ENCODE measurements around the gene AMPD3. TPM values are rescaled to one million over a fixed set of nuclear protein-coding genes. Genes with fewer than 3 reads are reported as not detected.

Gene AMPD3
- total and polyA plus RNA-seq, 2 donors (not counting 3 experiments of a cell fraction or from before 2014, with no cell fraction given), result 1.4 to 2.5 TPM

GRCh38 chr11:10414659-10415058 is 40.4 kb upstream of the AMPD3 start:
- dilution Hi-C loops (cut with MboI; ENCODE audit: extremely low pct_ligation_motif_present, low sequenced_read_pairs), result no loop called here
- POLR2A ChIA-PET, result no interaction called here
- Histone ChIP-seq H3K36me3 (ENCODE audit: control insufficient read depth in 2 of 2, extremely low read depth in 1 of 2, insufficient read depth in 2 of 2, low read length in 2 of 2) (no peaks in the 10 kb centered on the region), H2AFZ (ENCODE audit: low read depth, low read length) (peak overlapping the region; percentile 41), H3K27me3 (ENCODE audit: control insufficient read depth in 2 of 2, insufficient read depth in 2 of 2, low read length in 2 of 2) (peaks cover 2 to 5% of the 10 kb centered on the region in 2 experiments), H3K4me3 (replicated peaks in 1 of 3; ENCODE audit: insufficient read depth in 1 of 3, low read depth in 1 of 3, low read length in 3 of 3) (no peak overlapping the region), H3K9me1 (replicated peaks; ENCODE audit: control insufficient read depth, extremely low read depth, insufficient read depth, low read length) (no peaks in the 10 kb centered on the region), H3K4me1 (ENCODE audit: control insufficient read depth, extremely low read depth, insufficient read depth, low read length) (peaks cover 11% of the 10 kb centered on the region), H3K4me2 (ENCODE audit: insufficient read depth, low read length) (peak overlapping the region; percentile 5), H3K79me2 (ENCODE audit: control insufficient read depth, insufficient read depth, low read length) (no peaks in the 10 kb centered on the region), H4K20me1 (replicated peaks; ENCODE audit: control insufficient read depth, extremely low read depth, insufficient read depth, low read length) (no peaks in the 10 kb centered on the region), H3K9ac (replicated peaks; ENCODE audit: extremely low read depth, insufficient read depth, low read length) (no peak overlapping the region), H3K27ac (ENCODE audit: insufficient read depth, low read depth, low read length) (no peak overlapping the region), H3K9me3 (replicated peaks; ENCODE audit: control insufficient read depth, insufficient read depth, low read length) (no peaks in the 10 kb centered on the region)
- TF ChIP-seq MYC (IDR thresholded peaks at IDR 0.05; ENCODE audit: low read depth, low read length) (no peak), POLR2AphosphoS5 (IDR thresholded peaks at IDR 0.05; ENCODE audit: insufficient read depth, low read depth, low read length) (peak; percentile 34)
- intact Hi-C loops (cut with micrococcal nuclease), result loop anchor here (1.0 kb wide), 1 partner anchor 240 kb away; no protein-coding TSS in a partner anchor
- CTCF ChIA-PET, result interaction anchor here (0.8 to 2.7 kb wide), 11 partner anchors 8 to 657 kb away, joined by 3 to 19 read pairs (median 6); partner anchors contain the start of genes AMPD3 and RNF141
- peak; percentile 34 for DNase-seq (ENCODE audit: low read depth, low spot score)
- peak; percentile 86 for FAIRE-seq
- BruUV-seq (replicated peaks), result no TSS peak

- no peak overlapping the region for H2AFZ ChIP-seq (ENCODE audit: low read depth, low read length)
- DNase-seq (ENCODE audit: low read depth, low spot score) (no peak), FAIRE-seq (no peak)
- no peak overlapping the region for H3K4me3 ChIP-seq (replicated peaks in 1 of 3; ENCODE audit: insufficient read depth in 1 of 3, low read depth in 1 of 3, low read length in 3 of 3)
- dilution Hi-C loops (cut with MboI; ENCODE audit: extremely low pct_ligation_motif_present, low sequenced_read_pairs), result no loop called here
- CTCF ChIA-PET, result interaction anchor here (0.7 to 1.4 kb wide), 6 partner anchors 10 to 125 kb away, joined by 3 to 9 read pairs (median 4); partner anchors contain the start of gene RNF141
- H3K4me2 ChIP-seq (ENCODE audit: insufficient read depth, low read length), result no peak overlapping the region
- no peak for TF ChIP-seq EZH2 (IDR thresholded peaks at IDR 0.05; ENCODE audit: borderline replicate concordance, low read depth, low read length, severe bottlenecking)
- TF ChIP-seq MAX (IDR thresholded peaks at IDR 0.05; ENCODE audit: insufficient read depth, insufficient read length), result no peak
- TF ChIP-seq CTCF (IDR thresholded peaks at IDR 0.05; ENCODE audit: extremely low read depth in 1 of 2, insufficient read depth in 1 of 2, low read depth in 1 of 2, low read length in 2 of 2), result no peak
- TF ChIP-seq MYC (IDR thresholded peaks at IDR 0.05; ENCODE audit: low read depth, low read length), result no peak
- no peak for TF ChIP-seq POLR2AphosphoS5 (IDR thresholded peaks at IDR 0.05; ENCODE audit: insufficient read depth, low read depth, low read length)
- TF ChIP-seq FOS (IDR thresholded peaks at IDR 0.05; ENCODE audit: borderline replicate concordance, insufficient read depth, low read length), result no peak
- no peak for TF ChIP-seq POLR2A (IDR thresholded peaks at IDR 0.05; ENCODE audit: low read depth, low read length)
- TF ChIP-seq JUN (IDR thresholded peaks at IDR 0.05; ENCODE audit: borderline replicate concordance, insufficient read depth, insufficient read length, low read depth), result no peak
- no peak for TF ChIP-seq GATA2 (IDR thresholded peaks at IDR 0.05; ENCODE audit: insufficient read depth, insufficient read length, low read depth, low read length)
- no peaks in the 10 kb centered on the region for H3K36me3 ChIP-seq (ENCODE audit: control insufficient read depth in 2 of 2, extremely low read depth in 1 of 2, insufficient read depth in 2 of 2, low read length in 2 of 2)
- no peak overlapping the region for H3K27ac ChIP-seq (ENCODE audit: insufficient read depth, low read depth, low read length)
- H3K9me3 ChIP-seq (replicated peaks; ENCODE audit: control insufficient read depth, insufficient read depth, low read length), result no peaks in the 10 kb centered on the region
- POLR2A ChIA-PET, result no interaction called here
- intact Hi-C loops (cut with micrococcal nuclease), result no loop called here
- peaks cover 11% of the 10 kb centered on the region for H3K4me1 ChIP-seq (ENCODE audit: control insufficient read depth, extremely low read depth, insufficient read depth, low read length)
- H3K9ac ChIP-seq (replicated peaks; ENCODE audit: extremely low read depth, insufficient read depth, low read length), result no peak overlapping the region
- peaks cover 2 to 5% of the 10 kb centered on the region in 2 experiments for H3K27me3 ChIP-seq (ENCODE audit: control insufficient read depth in 2 of 2, insufficient read depth in 2 of 2, low read length in 2 of 2)
- no TSS peak for BruUV-seq (replicated peaks)
- no peaks in the 10 kb centered on the region for H3K9me1 ChIP-seq (replicated peaks; ENCODE audit: control insufficient read depth, extremely low read depth, insufficient read depth, low read length)
- no peaks in the 10 kb centered on the region for H4K20me1 ChIP-seq (replicated peaks; ENCODE audit: control insufficient read depth, extremely low read depth, insufficient read depth, low read length)
- no peaks in the 10 kb centered on the region for H3K79me2 ChIP-seq (ENCODE audit: control insufficient read depth, insufficient read depth, low read length)
Observed at GRCh38 chr11:10415817-10416392, 39.2 kb upstream of the AMPD3 start.

Data from endothelial cell of umbilical vein (primary cell).